GM19372 (cell line): ENCODE results near the gene LRP6.
A peak's percentile ranks its signal among the peaks of the same experiment; 100 is the strongest.
"Not testable (repeated sequence)": the region's sequence is repeated elsewhere in the genome, so short reads cannot be mapped to it uniquely, and the experiment has no call there.

ENCODE experiments used
- ATAC-seq: cut with Tn5 transposase; IDR thresholded peaks from one replicate; pipeline ENCODE4 v1.9.1; 2021; ENCODE audit warnings: mild to moderate bottlenecking, low read depth, moderate library complexity; ENCODE audit not compliant: unreplicated experiment

Gene LRP6

GRCh38 chr12:12266873-12267741 is at the start of gene LRP6:
LRP6 (minus strand) TSS chr12:12267044; CDS start chr12:12266735, 309 bp downstream.
- ATAC-seq = peak; percentile 87

- ATAC-seq = no peak
Measured at GRCh38 chr12:12315838-12316237, 49.0 kb upstream of the LRP6 start.

GRCh38 chr12:12310695-12311094 is 43.9 kb upstream of the LRP6 start:
- not testable (repeated sequence) for ATAC-seq

GRCh38 chr12:12305568-12306300 is 38.9 kb upstream of the LRP6 start:
- ATAC-seq = no peak

- no peak for ATAC-seq
Measured at GRCh38 chr12:12302976-12303375, 36.1 kb upstream of the LRP6 start.

- ATAC-seq = no peak
Measured at GRCh38 chr12:12301122-12301521, 34.3 kb upstream of the LRP6 start.

GRCh38 chr12:12297201-12297830 is 30.5 kb upstream of the LRP6 start:
- no peak for ATAC-seq

GRCh38 chr12:12294215-12295005 is 27.6 kb upstream of the LRP6 start:
- no peak for ATAC-seq

- no peak for ATAC-seq
Measured at GRCh38 chr12:12290206-12290605, 23.4 kb upstream of the LRP6 start.

GRCh38 chr12:12286441-12286840 is 19.6 kb upstream of the LRP6 start:
- ATAC-seq = no peak

GRCh38 chr12:12282761-12283425 is 16.0 kb upstream of the LRP6 start:
- no peak for ATAC-seq

GRCh38 chr12:12282202-12282601 is 15.4 kb upstream of the LRP6 start:
- no peak for ATAC-seq

- no peak for ATAC-seq
Measured at GRCh38 chr12:12281134-12281533, 14.3 kb upstream of the LRP6 start.

GRCh38 chr12:12278899-12279298 is 12.1 kb upstream of the LRP6 start:
- no peak for ATAC-seq

- ATAC-seq = no peak
Measured at GRCh38 chr12:12275874-12276273, 9.0 kb upstream of the LRP6 start.

- no peak for ATAC-seq
Measured at GRCh38 chr12:12273291-12273957, 6.6 kb upstream of the LRP6 start.

GRCh38 chr12:12272869-12273268 is 6.0 kb upstream of the LRP6 start:
- no peak for ATAC-seq

GRCh38 chr12:12270226-12270625 is 3.4 kb upstream of the LRP6 start:
- ATAC-seq = no peak

- ATAC-seq = no peak
Measured at GRCh38 chr12:12267742-12268200, 927 bp upstream of the LRP6 start.
